Activated CD4-positive, alpha-beta T cell treated with anti-CD3 and anti-CD28 coated beads, Interleukin-2, amount 50 U/mL, for 1 hour (primary cell): ENCODE measurements around the gene FOXK2.
"Not testable (repeated sequence)": the region's sequence is repeated elsewhere in the genome, so short reads cannot be mapped to it uniquely, and the experiment has no call there.

ENCODE experiments used
- DNase-seq: peaks from one replicate; pipeline ENCODE4 v3.0.0-alpha.2; 2020

Gene FOXK2

DNA sequence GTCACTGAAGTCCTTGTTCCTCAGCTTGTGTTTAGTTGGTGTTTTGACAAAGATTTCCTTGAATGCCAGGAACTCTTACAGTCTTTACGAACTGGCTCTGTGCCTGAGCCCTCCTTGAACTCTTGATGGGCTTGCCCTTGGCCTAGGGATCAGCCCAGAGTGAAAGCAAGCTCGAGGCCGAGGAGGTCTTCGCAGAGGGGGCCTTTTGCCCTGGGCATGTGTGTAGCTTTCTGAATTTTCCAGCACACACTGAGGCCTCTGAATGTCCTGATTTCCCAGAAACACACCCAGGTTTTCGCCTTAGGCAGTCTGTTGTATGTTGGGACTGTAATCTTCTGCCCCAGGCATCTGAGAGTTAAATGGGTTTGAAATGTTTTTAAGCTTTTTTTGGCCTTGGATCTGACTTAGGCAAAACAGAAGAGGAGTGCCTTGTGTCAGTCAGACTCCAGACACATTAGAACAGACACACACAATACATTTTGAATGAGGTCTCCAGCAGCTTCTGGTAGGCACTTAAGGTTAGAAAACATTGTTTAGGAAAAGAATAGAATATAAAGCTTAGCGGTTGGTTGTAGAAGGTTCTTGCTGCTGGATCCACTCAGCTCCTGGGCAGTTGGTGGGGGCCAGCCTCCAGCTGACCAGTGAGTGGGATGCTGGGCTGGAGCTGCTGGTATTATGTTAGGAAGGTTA lies 17.1 kb downstream of the FOXK2 start:
- no peak for DNase-seq

- not testable (repeated sequence) for DNase-seq
These were observed 17.7 kb downstream of the FOXK2 start for GRCh38 chr17:82537228-82537627.

GRCh38 chr17:82539076-82539475 lies 19.5 kb downstream of the FOXK2 start:
- not testable (repeated sequence) for DNase-seq

DNA sequence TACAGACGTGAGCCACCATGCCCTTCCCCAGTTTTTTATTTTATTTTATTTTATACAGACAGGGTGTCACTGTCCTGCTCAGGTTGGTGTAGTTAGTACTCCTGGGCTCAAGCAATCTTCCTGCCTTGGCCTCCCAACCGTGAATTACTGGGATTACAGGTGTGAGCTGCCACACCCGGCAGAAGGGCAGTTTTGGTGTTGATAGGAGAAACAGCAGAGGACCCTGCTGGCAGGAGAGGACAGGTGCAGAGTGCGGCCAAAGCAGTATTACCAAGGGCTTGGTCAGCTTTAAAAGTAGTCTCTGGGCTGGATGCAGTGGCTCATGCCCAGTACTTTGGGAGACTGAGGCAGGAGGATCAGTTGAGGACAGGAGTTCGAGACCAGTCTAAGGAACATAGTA lies 22.9 kb downstream of the FOXK2 start:
- no peak for DNase-seq

DNA sequence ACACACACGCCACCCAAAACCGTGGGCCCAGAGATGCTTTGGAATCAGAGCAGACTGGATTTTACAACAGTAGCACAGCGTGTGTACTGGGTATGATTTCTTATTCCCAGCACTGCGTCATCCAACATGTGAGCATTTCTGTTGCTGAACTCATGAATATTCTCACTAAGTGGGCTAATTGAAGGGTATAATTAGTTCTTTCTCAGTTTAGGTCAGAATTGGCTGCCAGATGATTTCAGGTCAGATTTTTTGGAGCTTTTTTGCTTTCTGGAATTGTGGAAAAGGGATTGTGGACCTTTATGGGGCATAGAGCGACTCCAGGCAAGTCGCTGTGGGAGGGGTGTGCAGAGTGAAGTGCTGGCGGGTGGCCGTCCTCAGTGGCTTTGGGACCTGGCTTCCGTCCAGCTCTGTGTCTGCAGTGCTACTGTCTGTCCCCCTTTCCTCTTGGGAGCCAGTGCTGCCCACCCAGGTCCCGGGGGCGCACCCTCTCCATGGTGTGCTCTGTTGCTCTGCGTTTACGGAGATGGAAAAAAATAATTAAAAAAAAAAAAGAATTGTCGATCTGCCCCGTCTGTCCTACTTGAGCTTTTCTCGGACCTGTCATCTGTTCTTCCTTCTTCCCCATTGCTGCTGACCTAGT lies 25.0 kb downstream of the FOXK2 start:
- DNase-seq: no peak

DNA sequence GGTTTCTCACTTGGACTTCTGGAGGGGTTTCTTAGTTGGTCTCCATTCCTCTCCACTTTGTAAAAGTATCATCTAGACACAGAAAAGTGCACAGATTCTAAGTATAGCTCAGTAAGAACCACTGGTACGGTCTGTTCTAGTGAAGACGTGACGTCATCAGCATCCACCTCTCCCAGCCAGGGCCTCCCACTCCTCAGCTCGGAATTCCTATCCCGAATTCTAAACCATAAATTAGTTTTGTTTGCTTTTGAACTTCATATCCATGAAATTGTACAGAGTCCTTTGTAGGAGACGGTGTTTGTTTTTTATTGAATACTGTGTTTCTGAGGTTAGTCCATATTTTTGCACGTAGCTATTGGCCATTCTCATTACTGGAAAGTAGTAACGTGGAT lies 25.5 kb downstream of the FOXK2 start:
- DNase-seq: no peak

GRCh38 chr17:82547981-82548380 lies 28.4 kb downstream of the FOXK2 start:
- no peak for DNase-seq

- no peak for DNase-seq
These were observed 29.3 kb downstream of the FOXK2 start for GRCh38 chr17:82548681-82549303.

DNA sequence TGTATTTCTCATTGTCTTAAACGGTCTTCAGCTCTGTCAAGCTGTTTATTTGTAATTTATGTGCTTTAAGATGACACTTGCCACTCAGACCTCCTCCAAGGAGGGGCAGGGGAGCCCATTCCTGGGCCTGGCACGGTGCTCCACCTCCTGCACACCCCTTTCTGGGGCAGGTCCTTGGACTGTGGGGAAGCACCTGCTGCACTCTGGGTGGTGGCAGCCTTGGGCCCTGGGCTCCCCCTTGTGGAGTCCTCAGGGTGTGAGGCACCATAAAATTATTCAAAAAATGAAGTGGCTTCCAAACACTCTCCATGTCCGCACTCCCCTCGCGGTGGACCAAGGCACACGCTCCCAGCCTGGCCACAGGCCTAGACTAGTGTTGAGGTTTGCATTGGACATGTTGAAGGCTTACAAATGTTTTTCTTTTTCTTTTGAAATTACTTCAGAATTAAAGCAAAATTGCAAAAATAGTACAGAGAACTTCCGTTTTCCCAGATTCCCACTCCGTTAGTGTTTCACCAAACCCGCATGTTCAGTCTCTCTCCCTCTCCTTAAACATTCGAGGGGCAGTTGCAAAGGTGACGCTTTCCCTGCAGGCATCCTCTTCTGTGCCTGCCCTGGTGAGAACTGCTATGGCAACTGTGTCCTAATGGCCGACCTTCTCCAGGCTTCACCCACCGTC lies 32.4 kb downstream of the FOXK2 start:
- peak; percentile 74 for DNase-seq

DNA sequence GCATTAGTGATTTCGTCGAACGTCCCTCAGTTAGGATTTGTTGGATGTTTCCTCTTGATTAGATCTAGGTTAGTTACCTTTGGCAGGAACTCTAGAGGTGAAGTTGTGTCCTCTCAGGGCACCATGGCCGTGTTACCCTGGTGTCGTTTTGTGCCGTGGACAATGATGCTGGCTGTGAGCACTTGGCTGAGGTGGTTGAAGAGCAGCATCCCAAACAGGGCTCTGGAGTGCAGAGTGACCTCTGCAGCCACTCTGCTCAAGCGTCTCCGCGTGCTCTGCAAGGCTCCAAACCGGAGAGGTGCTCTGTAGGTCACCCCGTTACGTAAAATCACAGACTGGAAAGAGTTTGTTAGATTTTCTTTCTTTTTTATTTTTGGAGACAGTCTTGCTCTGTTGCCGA lies 33.0 kb downstream of the FOXK2 start:
- DNase-seq: no peak

DNA sequence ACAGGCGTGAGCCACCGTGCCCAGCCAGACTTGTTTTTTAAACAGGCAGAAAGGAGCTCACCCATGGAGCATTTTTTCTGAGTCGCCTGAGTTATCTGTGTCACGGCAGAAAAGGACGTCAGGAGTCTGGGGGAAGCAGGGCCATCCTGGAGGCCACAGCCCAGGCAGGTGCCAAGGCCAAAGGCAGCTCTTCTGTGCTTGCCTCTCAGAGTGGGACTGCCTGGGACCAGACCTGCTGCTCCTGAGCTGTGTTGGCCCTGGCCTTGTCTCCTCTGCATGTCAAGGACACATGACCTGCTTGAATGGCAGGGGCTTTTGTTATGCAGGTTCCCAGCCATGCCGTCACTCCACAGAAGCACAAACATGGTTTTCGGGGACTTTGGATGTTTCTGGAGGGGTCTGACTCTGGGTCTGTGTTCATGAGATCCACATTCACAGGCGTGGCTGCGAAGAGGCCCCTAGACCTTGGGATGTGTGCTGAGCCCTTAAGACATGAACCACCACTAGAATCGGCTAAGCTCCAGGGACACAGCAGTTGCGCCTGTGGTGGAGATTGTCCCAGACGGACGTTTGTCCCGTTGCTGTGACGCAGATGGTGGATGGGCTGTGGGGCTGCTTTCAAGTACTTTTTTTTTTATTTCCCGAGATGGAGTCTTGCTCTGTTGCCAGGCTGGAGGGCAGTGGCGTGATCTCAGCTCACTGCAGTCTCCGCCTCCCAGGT lies 33.8 kb downstream of the FOXK2 start:
- DNase-seq: no peak

DNA sequence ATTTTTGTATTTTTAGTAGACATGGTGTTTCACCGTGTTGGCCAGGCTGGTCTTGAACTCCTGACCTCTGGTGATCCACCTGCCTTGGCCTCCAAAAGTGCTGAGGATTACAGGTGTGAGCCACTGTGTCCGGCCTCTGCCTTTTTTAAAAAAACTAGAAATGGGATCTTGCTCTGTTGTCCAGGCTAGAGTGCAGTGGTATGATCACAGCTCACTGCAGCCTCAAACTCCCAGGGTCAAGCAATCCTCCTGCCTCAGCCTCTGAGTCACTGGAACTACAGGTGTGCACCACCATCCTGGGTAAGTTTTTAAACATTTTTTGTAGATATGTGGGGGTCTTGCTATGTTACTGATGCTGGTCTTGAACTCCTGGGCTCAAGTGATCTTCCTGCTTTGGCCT lies 38.0 kb downstream of the FOXK2 start:
- not testable (repeated sequence) for DNase-seq

GRCh38 chr17:82559566-82560251 lies 40.2 kb downstream of the FOXK2 start:
- DNase-seq: no peak

GRCh38 chr17:82560252-82560642 lies 40.7 kb downstream of the FOXK2 start:
- no peak for DNase-seq

DNA sequence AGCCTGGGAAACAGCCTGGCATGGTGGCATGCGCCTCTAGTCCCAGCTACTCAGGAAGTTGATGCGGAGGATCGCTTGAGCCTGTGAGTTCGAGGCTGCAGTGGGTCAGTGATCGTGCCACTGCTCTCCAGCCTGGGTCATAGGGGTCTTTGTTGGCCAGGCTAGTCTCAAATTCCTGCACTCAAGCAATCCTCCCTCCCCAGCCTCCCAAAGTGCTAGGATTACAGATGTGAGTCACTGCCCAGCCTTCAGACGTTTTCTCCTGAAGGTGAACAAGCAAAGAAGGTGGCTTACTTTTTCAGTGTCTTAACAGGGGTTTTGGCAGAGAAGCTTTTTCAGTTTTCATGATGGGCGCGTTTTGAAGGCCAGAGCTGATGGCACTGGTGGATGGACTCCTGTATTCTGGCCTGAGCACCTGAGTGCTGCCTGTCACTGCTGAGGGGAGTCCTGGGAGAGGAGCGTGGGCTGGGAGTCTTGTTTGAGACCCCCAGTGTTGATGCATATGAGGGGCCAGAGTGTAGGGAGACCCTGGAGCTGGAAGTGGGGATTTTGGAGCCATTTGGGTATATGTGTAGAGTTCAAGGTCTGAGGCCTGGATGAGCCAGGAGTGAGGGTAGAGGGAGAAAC lies 41.4 kb downstream of the FOXK2 start:
- no peak for DNase-seq

- DNase-seq: no peak
These were observed 42.0 kb downstream of the FOXK2 start for GRCh38 chr17:82561429-82562035.

GRCh38 chr17:82562718-82563220 lies 43.2 kb downstream of the FOXK2 start:
- DNase-seq: not testable (repeated sequence)

DNA sequence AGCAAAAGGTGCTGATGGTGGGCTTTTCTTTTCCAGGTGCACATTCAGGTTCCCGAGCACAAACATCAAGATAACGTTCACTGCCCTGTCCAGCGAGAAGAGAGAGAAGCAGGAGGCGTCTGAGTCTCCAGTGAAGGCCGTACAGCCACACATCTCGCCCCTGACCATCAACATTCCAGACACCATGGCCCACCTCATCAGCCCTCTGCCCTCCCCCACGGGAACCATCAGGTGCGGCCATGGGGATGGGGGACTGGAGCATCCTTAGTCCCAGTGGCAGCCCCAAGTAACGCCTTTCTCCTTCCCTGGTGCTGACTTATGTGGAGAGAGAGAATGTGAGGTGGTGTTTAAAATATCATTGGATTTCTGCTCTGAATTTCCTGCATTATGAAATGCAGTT lies 43.8 kb downstream of the FOXK2 start:
- DNase-seq: no peak

DNA sequence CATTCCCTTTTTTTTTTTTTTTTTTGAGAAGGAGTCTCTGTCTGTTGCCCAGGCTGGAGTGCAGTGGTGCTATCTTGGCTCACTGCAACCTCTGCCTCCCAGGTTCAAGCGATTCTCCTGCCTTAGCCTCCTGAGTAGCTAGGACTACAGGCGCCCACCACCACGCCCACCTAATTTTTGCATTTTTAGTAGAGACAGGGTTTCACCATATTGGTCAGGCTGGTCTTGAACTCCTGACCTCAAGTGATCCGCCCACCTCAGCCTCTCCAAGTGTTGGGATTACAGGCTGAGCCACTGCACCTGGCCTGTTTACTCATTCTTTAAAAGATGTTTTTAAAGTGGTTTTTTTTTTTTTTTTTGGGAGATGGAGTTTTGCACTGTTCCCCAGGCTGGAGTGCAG lies 44.2 kb downstream of the FOXK2 start:
- not testable (repeated sequence) for DNase-seq

DNA sequence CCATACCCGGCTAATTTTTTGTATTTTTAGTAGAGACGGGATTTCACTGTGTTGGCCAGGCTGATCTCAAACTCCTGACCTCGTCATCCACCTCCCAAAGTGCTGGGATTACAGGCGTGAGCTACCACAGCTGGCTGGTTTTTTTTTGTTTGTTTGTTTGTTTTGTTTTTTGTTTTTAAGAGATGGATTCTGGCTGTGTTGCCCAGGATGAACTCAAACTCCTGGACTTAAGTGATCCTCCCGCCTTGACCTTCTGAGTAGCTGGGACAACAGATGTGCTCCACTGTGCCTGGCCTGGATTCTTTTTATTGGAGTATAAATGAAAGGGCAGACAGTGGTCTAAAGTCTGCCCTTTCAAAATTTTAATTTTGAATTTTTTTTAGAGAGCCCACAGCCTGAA lies 44.7 kb downstream of the FOXK2 start:
- DNase-seq: no peak

GRCh38 chr17:82565551-82565950 lies 46.0 kb downstream of the FOXK2 start:
- no peak for DNase-seq
